HEK293 (cell line): ENCODE data around the gene PACRG.
A peak's percentile ranks its signal among the peaks of the same experiment; 100 is the strongest.

Experiments
- CTCF ChIA-PET: fragments of 350-600 bp; formaldehyde crosslinking; extraction: SDS; loops from one replicate; lab custom pipeline; 2021; ENCODE audit warnings: antibody characterized with exemption; lab: Yijun Ruan, JAX
- POLR2A ChIA-PET: fragments of 300-600 bp; formaldehyde crosslinking; extraction: SDS; loops from one replicate; lab custom pipeline; 2020; ENCODE audit warnings: antibody characterized with exemption, inconsistent platforms; lab: Yijun Ruan, JAX
- H3K27ac ChIP-seq: fragments of 200-500 bp; sonication (Bioruptor generic); 2 replicates; pipeline ENCODE4 v1.5.1; 2014; ENCODE audit warnings: low read depth, low read length, control low read depth, inconsistent platforms; ENCODE audit errors: extremely low read depth
- H3K36me3 ChIP-seq, 2 experiments: fragments of 200-500 bp in 1 of 2; sonication (Bioruptor generic) in 1 of 2; 1 replicate in 1 of 2; 2 replicates in 1 of 2; pipeline ENCODE4 v1.5.1; 2014 to 2017; ENCODE audit warnings: inconsistent platforms in 2 of 2, low read length in 2 of 2; ENCODE audit not compliant: control insufficient read depth in 2 of 2, insufficient read depth in 1 of 2
- H3K4me1 ChIP-seq: fragments of 200-500 bp; sonication (Bioruptor generic); 2 replicates; pipeline ENCODE4 v1.5.1; 2014; ENCODE audit warnings: mild to moderate bottlenecking, low read length, inconsistent platforms; ENCODE audit not compliant: control insufficient read depth, insufficient read depth
- H3K4me3 ChIP-seq: 2 replicates; pipeline ENCODE4 v1.5.1; 2011; ENCODE audit warnings: low read depth, mild to moderate bottlenecking, control low read depth, low read length, moderate library complexity
- H3K9me3 ChIP-seq: fragments of 200-500 bp; sonication (Bioruptor generic); 2 replicates; pipeline ENCODE4 v1.5.1; 2014; ENCODE audit warnings: low read depth, low read length, inconsistent platforms; ENCODE audit not compliant: control insufficient read depth, insufficient read depth
- AEBP2 ChIP-seq: fragments of 450-650 bp; formaldehyde crosslinking; IDR thresholded peaks from 2 replicates; pipeline ENCODE4 v1.5.1; 2016; ENCODE audit warnings: missing biosample characterization, missing genetic modification characterization, borderline replicate concordance
- GFI1B ChIP-seq: fragments of 450-650 bp; formaldehyde crosslinking; IDR thresholded peaks from 2 replicates; pipeline ENCODE4 v1.5.1; 2016; ENCODE audit warnings: missing biosample characterization, missing genetic modification characterization
- GLIS2 ChIP-seq: fragments of 450-650 bp; formaldehyde crosslinking; IDR thresholded peaks from 2 replicates; pipeline ENCODE4 v1.5.1; 2016; ENCODE audit warnings: missing biosample characterization, missing genetic modification characterization
- KLF1 ChIP-seq: fragments of 450-650 bp; formaldehyde crosslinking; IDR thresholded peaks from 2 replicates; pipeline ENCODE4 v1.5.1; 2016; ENCODE audit warnings: missing biosample characterization, missing genetic modification characterization
- REPIN1 ChIP-seq: fragments of 450-650 bp; formaldehyde crosslinking; IDR thresholded peaks from 2 replicates; pipeline ENCODE4 v1.5.1; 2017; ENCODE audit warnings: missing biosample characterization, missing genetic modification characterization, low read depth
- SETDB1 ChIP-seq: IDR thresholded peaks from one replicate; pipeline ENCODE4 v1.6.1; 2017; ENCODE audit warnings: mild to moderate bottlenecking, low read length, moderate library complexity, mixed read lengths; ENCODE audit not compliant: insufficient read length
- TSHZ1 ChIP-seq: fragments of 450-650 bp; formaldehyde crosslinking; IDR thresholded peaks from 2 replicates; pipeline ENCODE4 v1.5.1; 2016; ENCODE audit warnings: missing biosample characterization, missing genetic modification characterization, borderline replicate concordance
- ZNF114 ChIP-seq: fragments of 450-650 bp; formaldehyde crosslinking; IDR thresholded peaks from 2 replicates; pipeline ENCODE4 v1.5.0; 2017; ENCODE audit warnings: missing biosample characterization, missing genetic modification characterization
- ZNF223 ChIP-seq: fragments of 450-650 bp; formaldehyde crosslinking; IDR thresholded peaks from 2 replicates; pipeline ENCODE4 v1.5.1; 2016; ENCODE audit warnings: missing biosample characterization, missing genetic modification characterization
- ZNF26 ChIP-seq: fragments of 450-650 bp; formaldehyde crosslinking; IDR thresholded peaks from 2 replicates; pipeline ENCODE4 v1.5.1; 2016; ENCODE audit warnings: missing biosample characterization, missing genetic modification characterization
- ZNF391 ChIP-seq: fragments of 450-650 bp; formaldehyde crosslinking; IDR thresholded peaks from 2 replicates; pipeline ENCODE4 v1.5.1; 2016; ENCODE audit warnings: low read depth, missing biosample characterization, missing genetic modification characterization, borderline replicate concordance
- ZNF404 ChIP-seq: fragments of 450-650 bp; formaldehyde crosslinking; IDR thresholded peaks from 2 replicates; pipeline ENCODE4 v1.5.1; 2017; ENCODE audit warnings: missing biosample characterization, missing genetic modification characterization
- ZNF510 ChIP-seq: fragments of 450-650 bp; formaldehyde crosslinking; IDR thresholded peaks from 2 replicates; pipeline ENCODE4 v1.5.1; 2018; ENCODE audit warnings: mild to moderate bottlenecking, missing genetic modification characterization, missing biosample characterization; ENCODE audit not compliant: insufficient replicate concordance
- ZNF558 ChIP-seq: fragments of 450-650 bp; formaldehyde crosslinking; IDR thresholded peaks from 2 replicates; pipeline ENCODE4 v1.5.1; 2016; ENCODE audit warnings: missing biosample characterization, missing genetic modification characterization
- ZNF571 ChIP-seq: fragments of 450-650 bp; formaldehyde crosslinking; IDR thresholded peaks from 2 replicates; pipeline ENCODE4 v1.5.0; 2017; ENCODE audit warnings: missing biosample characterization, missing genetic modification characterization
- ZNF585B ChIP-seq: fragments of 450-650 bp; formaldehyde crosslinking; IDR thresholded peaks from 2 replicates; pipeline ENCODE4 v1.5.1; 2016; ENCODE audit warnings: missing biosample characterization, missing genetic modification characterization
- ZNF610 ChIP-seq: fragments of 450-650 bp; formaldehyde crosslinking; IDR thresholded peaks from 2 replicates; pipeline ENCODE4 v1.5.1; 2016; ENCODE audit warnings: missing biosample characterization, missing genetic modification characterization, borderline replicate concordance
- ZNF692 ChIP-seq: fragments of 450-650 bp; formaldehyde crosslinking; IDR thresholded peaks from 2 replicates; pipeline ENCODE4 v1.5.1; 2016; ENCODE audit warnings: missing biosample characterization, missing genetic modification characterization
- ZNF791 ChIP-seq: fragments of 450-650 bp; formaldehyde crosslinking; IDR thresholded peaks from 2 replicates; pipeline ENCODE4 v1.5.1; 2016; ENCODE audit warnings: missing biosample characterization, missing genetic modification characterization
- ZNF843 ChIP-seq: fragments of 450-650 bp; formaldehyde crosslinking; IDR thresholded peaks from 2 replicates; pipeline ENCODE4 v1.5.1; 2016; ENCODE audit warnings: missing biosample characterization, missing genetic modification characterization
- ZSCAN5A ChIP-seq: fragments of 450-650 bp; formaldehyde crosslinking; IDR thresholded peaks from 2 replicates; pipeline ENCODE4 v1.5.1; 2016; ENCODE audit warnings: missing biosample characterization, missing genetic modification characterization

Gene PACRG

GRCh38 chr6:162921510-162922040 lies 193.8 kb downstream of the PACRG start:
- no peak for TF ChIP-seq KLF1 (tag by site-specific recombination)
- TF ChIP-seq ZNF404, result no peak
- no peak for TF ChIP-seq ZNF510 (tag by site-specific recombination)
- no peak for TF ChIP-seq ZSCAN5A (tag by site-specific recombination)
- TF ChIP-seq SETDB1, result no peak
- no peak for TF ChIP-seq ZNF571 (tag by site-specific recombination)
- TF ChIP-seq ZNF391 (tag by site-specific recombination), result no peak
- Histone ChIP-seq H3K4me1 (no peaks in the 10 kb centered on the region), H3K9me3 (no peaks in the 10 kb centered on the region), H3K4me3 (no peak overlapping the region), H3K27ac (no peak overlapping the region), H3K36me3 (no peaks in the 10 kb centered on the region)
- CTCF ChIA-PET, result interaction anchor here (0.6 kb wide), 1 partner anchor 579 kb away, joined by 3 read pairs; no protein-coding TSS in a partner anchor
- POLR2A ChIA-PET, result no interaction called here

- Histone ChIP-seq H3K4me3 (no peak overlapping the region), H3K9me3 (no peaks in the 10 kb centered on the region), H3K4me1 (no peaks in the 10 kb centered on the region), H3K27ac (no peak overlapping the region), H3K36me3 (no peaks in the 10 kb centered on the region)
- no peak for TF ChIP-seq ZNF558
- no peak for TF ChIP-seq REPIN1 (tag by site-specific recombination)
- TF ChIP-seq AEBP2 (tag by site-specific recombination), result no peak
- no peak for TF ChIP-seq ZNF692
- no peak for TF ChIP-seq GLIS2 (tag by site-specific recombination)
- TF ChIP-seq ZNF223 (tag by site-specific recombination), result no peak
- TF ChIP-seq ZNF585B (tag by site-specific recombination), result no peak
- TF ChIP-seq ZNF610 (tag by site-specific recombination), result no peak
- TF ChIP-seq ZNF843 (tag by site-specific recombination), result no peak
- ChIA-PET POLR2A (no interaction called here), CTCF (interaction anchor here (0.6 kb wide), 2 partner anchors 14 to 508 kb away, joined by 3 to 7 read pairs; no protein-coding TSS in a partner anchor)
These were observed 194.9 kb downstream of the PACRG start for GRCh38 chr6:162922563-162923166.

- ChIA-PET CTCF (no interaction called here), POLR2A (no interaction called here)
- H3K4me3 ChIP-seq, result no peak overlapping the region
- H3K4me1 ChIP-seq, result no peaks in the 10 kb centered on the region
- H3K36me3 ChIP-seq, result no peaks in the 10 kb centered on the region
- no peak overlapping the region for H3K27ac ChIP-seq
- H3K9me3 ChIP-seq, result no peaks in the 10 kb centered on the region
- TF ChIP-seq SETDB1 (peak; percentile 96), TSHZ1 (tag by site-specific recombination) (no peak), ZNF26 (no peak), REPIN1 (tag by site-specific recombination) (no peak), ZNF791 (tag by site-specific recombination) (peak; percentile 93), ZNF114 (no peak), GFI1B (tag by site-specific recombination) (no peak)
These were observed 207.1 kb downstream of the PACRG start for GRCh38 chr6:162934844-162935243.
